Suprapubic skin (tissue), 4 donors: ENCODE data around the gene SFRP4.

Experiments
- CTCF ChIP-seq, 2 donors: fragments of 200-600 bp in 1 of 2; fragments of 450-650 bp in 1 of 2; sonication (generic) in 1 of 2; IDR thresholded peaks; one replicate each; pipeline ENCODE4 v1.5.1; 2016 to 2019; ENCODE audit warnings: antibody characterized with exemption in 2 of 2, mild to moderate bottlenecking in 1 of 2, moderate library complexity in 1 of 2
- EP300 ChIP-seq: sonication (generic); formaldehyde crosslinking; IDR thresholded peaks from one replicate; pipeline ENCODE4 v1.6.1; 2017; ENCODE audit warnings: antibody characterized with exemption
- POLR2A ChIP-seq, 2 donors: fragments of 450-650 bp; IDR thresholded peaks; one replicate each; pipeline ENCODE4 v1.6.1; 2017; ENCODE audit warnings: antibody characterized with exemption in 2 of 2, mild to moderate bottlenecking in 2 of 2, moderate library complexity in 2 of 2
- POLR2AphosphoS5 ChIP-seq, 3 donors: sonication (generic); formaldehyde crosslinking; IDR thresholded peaks; one replicate each; pipeline ENCODE4 v1.6.1; 2017; ENCODE audit warnings: antibody characterized with exemption in 3 of 3

- no peak for TF ChIP-seq CTCF (IDR thresholded peaks at IDR 0.05)
- TF ChIP-seq POLR2A (IDR thresholded peaks at IDR 0.05), result no peak
- TF ChIP-seq EP300, result no peak
- TF ChIP-seq POLR2AphosphoS5 (IDR thresholded peaks at IDR 0.05), result no peak
These were observed 23.3 kb downstream of the SFRP4 start for GRCh38 chr7:37893359-37893758.
